ENCODE measurements around the gene DYNLT3. TPM values are rescaled to one million over a fixed set of nuclear protein-coding genes. Genes with fewer than 3 reads are reported as not detected.

Gene DYNLT3
- polyA plus RNA-seq, 1 donor from 2014 or later = 2.4 TPM

DNA sequence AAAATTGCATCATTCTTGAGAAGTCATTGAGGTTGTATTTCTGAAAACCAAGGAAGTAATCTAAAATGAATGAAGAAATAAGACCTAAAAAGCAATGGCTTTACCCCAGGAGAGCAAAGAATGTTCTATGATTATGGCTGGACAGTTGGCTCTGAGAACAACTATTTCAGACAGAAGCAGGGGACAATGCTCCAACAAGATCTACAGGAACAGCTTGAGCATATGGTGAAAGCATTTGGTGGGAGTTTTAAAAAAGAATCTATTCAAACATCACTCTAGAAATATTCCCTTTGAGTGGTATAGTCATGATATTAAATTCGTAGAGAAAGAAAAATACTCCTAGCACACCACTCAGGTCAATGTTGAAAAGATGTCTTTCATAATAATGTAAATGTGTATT lies 26.7 kb downstream of the DYNLT3 start:
- no peaks in the 10 kb centered on the region for H3F3A ChIP-seq (ENCODE audit: insufficient read depth, low read length, poor library complexity, severe bottlenecking)
- no peaks in the 10 kb centered on the region for H3K27me3 ChIP-seq (ENCODE audit: insufficient read depth, low read depth, low read length)
- no peak overlapping the region for H3K4me2 ChIP-seq (ENCODE audit: low read length)
- H4K20me1 ChIP-seq (ENCODE audit: insufficient read depth) = no peaks in the 10 kb centered on the region
- H2AFZ ChIP-seq (ENCODE audit: low read depth, low read length) = no peak overlapping the region
- H3K36me3 ChIP-seq (ENCODE audit: insufficient read depth, low read length) = no peaks in the 10 kb centered on the region
- no peaks in the 10 kb centered on the region for H3K79me2 ChIP-seq (replicated peaks; ENCODE audit: insufficient read depth, low read length)
- TF ChIP-seq EZH2 (IDR thresholded peaks at IDR 0.05; ENCODE audit: borderline replicate concordance, insufficient read depth, low read length, poor library complexity, severe bottlenecking) (no peak), SMC3 (conservative IDR thresholded peaks at IDR 0.05; ENCODE audit: poor library complexity) (no peak), MXI1 (conservative IDR thresholded peaks at IDR 0.05; ENCODE audit: poor library complexity, severe bottlenecking) (no peak), TAF1 (IDR thresholded peaks at IDR 0.05; ENCODE audit: low read depth) (no peak), EP300 (conservative IDR thresholded peaks at IDR 0.05; ENCODE audit: poor library complexity, severe bottlenecking) (no peak), POLR2AphosphoS5 (IDR thresholded peaks at IDR 0.05) (no peak), RAD21 (conservative IDR thresholded peaks at IDR 0.05) (no peak)
- TF ChIP-seq, protein P1, sequence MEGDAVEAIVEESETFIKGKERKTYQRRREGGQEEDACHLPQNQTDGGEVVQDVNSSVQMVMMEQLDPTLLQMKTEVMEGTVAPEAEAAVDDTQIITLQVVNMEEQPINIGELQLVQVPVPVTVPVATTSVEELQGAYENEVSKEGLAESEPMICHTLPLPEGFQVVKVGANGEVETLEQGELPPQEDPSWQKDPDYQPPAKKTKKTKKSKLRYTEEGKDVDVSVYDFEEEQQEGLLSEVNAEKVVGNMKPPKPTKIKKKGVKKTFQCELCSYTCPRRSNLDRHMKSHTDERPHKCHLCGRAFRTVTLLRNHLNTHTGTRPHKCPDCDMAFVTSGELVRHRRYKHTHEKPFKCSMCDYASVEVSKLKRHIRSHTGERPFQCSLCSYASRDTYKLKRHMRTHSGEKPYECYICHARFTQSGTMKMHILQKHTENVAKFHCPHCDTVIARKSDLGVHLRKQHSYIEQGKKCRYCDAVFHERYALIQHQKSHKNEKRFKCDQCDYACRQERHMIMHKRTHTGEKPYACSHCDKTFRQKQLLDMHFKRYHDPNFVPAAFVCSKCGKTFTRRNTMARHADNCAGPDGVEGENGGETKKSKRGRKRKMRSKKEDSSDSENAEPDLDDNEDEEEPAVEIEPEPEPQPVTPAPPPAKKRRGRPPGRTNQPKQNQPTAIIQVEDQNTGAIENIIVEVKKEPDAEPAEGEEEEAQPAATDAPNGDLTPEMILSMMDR (IDR thresholded peaks at IDR 0.05; ENCODE audit: poor library complexity, severe bottlenecking) = no peak
- TF ChIP-seq, protein P2, sequence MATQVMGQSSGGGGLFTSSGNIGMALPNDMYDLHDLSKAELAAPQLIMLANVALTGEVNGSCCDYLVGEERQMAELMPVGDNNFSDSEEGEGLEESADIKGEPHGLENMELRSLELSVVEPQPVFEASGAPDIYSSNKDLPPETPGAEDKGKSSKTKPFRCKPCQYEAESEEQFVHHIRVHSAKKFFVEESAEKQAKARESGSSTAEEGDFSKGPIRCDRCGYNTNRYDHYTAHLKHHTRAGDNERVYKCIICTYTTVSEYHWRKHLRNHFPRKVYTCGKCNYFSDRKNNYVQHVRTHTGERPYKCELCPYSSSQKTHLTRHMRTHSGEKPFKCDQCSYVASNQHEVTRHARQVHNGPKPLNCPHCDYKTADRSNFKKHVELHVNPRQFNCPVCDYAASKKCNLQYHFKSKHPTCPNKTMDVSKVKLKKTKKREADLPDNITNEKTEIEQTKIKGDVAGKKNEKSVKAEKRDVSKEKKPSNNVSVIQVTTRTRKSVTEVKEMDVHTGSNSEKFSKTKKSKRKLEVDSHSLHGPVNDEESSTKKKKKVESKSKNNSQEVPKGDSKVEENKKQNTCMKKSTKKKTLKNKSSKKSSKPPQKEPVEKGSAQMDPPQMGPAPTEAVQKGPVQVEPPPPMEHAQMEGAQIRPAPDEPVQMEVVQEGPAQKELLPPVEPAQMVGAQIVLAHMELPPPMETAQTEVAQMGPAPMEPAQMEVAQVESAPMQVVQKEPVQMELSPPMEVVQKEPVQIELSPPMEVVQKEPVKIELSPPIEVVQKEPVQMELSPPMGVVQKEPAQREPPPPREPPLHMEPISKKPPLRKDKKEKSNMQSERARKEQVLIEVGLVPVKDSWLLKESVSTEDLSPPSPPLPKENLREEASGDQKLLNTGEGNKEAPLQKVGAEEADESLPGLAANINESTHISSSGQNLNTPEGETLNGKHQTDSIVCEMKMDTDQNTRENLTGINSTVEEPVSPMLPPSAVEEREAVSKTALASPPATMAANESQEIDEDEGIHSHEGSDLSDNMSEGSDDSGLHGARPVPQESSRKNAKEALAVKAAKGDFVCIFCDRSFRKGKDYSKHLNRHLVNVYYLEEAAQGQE (IDR thresholded peaks at IDR 0.05; ENCODE audit: borderline replicate concordance) = no peak
- no peaks in the 10 kb centered on the region for H3K9me3 ChIP-seq (ENCODE audit: low read length)
- no peaks in the 10 kb centered on the region for H3K9me2 ChIP-seq (ENCODE audit: insufficient read depth, low read length)
- no peak overlapping the region for H3K9ac ChIP-seq (ENCODE audit: low read length)
- no peak overlapping the region for H3K27ac ChIP-seq (ENCODE audit: low read length)
- no peak overlapping the region for H3K4me3 ChIP-seq (ENCODE audit: low read length)

DNA sequence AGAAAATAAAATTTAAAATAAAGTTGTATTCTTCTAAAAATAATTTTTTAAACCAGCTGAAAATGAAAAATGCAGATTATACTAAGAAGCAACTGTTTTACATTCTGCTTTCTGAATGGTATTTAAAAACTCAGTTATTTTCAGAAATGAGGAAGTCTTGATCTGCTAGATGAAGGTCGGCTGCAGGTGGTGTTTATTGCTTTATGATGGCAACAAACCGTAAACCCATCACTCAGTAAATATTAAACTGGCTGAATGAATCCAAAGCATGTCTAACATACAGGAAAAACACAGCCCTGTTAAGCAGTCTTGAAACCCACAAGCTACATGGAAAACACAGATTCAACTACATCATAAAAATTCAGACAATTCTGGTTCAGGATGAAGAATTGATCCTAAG lies 29.3 kb downstream of the DYNLT3 start:
- no peak overlapping the region for H3K27ac ChIP-seq (ENCODE audit: low read length)
- no peaks in the 10 kb centered on the region for H3K9me3 ChIP-seq (ENCODE audit: low read length)
- H3K79me2 ChIP-seq (replicated peaks; ENCODE audit: insufficient read depth, low read length) = no peaks in the 10 kb centered on the region
- no peaks in the 10 kb centered on the region for H3K9me2 ChIP-seq (ENCODE audit: insufficient read depth, low read length)
- H2AFZ ChIP-seq (ENCODE audit: low read depth, low read length) = no peak overlapping the region
- H3K36me3 ChIP-seq (ENCODE audit: insufficient read depth, low read length) = no peaks in the 10 kb centered on the region
- no peaks in the 10 kb centered on the region for H4K20me1 ChIP-seq (ENCODE audit: insufficient read depth)
- H3K9ac ChIP-seq (ENCODE audit: low read length) = no peak overlapping the region
- no peak for TF ChIP-seq TAF1 (IDR thresholded peaks at IDR 0.05; ENCODE audit: low read depth)
- TF ChIP-seq POLR2AphosphoS5 (IDR thresholded peaks at IDR 0.05) = no peak
- TF ChIP-seq RAD21 (conservative IDR thresholded peaks at IDR 0.05) = no peak
- no peak for TF ChIP-seq EP300 (conservative IDR thresholded peaks at IDR 0.05; ENCODE audit: poor library complexity, severe bottlenecking)
- TF ChIP-seq EZH2 (IDR thresholded peaks at IDR 0.05; ENCODE audit: borderline replicate concordance, insufficient read depth, low read length, poor library complexity, severe bottlenecking) = no peak
- no peak overlapping the region for H3K4me3 ChIP-seq (ENCODE audit: low read length)
- H3F3A ChIP-seq (ENCODE audit: insufficient read depth, low read length, poor library complexity, severe bottlenecking) = no peaks in the 10 kb centered on the region
- H3K27me3 ChIP-seq (ENCODE audit: insufficient read depth, low read depth, low read length) = no peaks in the 10 kb centered on the region
- no peak overlapping the region for H3K4me2 ChIP-seq (ENCODE audit: low read length)

Data from neural cell (in vitro differentiated cells).